Measurements from ENCODE around the gene ATP9A.

DNA sequence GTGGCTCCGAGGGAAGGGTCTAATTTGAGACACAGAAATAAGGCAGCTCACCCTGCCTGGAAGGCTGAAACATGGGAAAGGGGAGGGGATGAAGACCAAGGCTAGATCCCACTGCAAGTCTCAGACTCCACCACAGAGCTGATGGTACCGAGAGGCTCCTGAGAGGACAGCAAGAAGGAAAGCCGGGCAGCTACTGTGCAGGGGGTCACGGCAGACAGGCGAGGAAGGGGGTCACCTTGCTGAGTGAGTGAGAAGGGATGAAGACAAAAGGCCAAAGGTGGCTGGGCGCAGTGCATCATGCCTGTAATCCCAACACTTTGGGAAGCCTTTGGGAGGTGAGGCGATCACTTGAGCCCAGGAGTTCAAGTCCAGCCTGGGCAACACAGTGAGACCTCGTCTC is 100.7 kb downstream of the ATP9A start:
- TF ChIP-seq SPI1 (IDR thresholded peaks at IDR 0.05; ENCODE audit: borderline replicate concordance, insufficient read depth, low read depth, low read length) (no peak), MXI1 (IDR thresholded peaks at IDR 0.05; ENCODE audit: low read depth, low read length) (no peak)
- TF ChIP-seq, protein P1, sequence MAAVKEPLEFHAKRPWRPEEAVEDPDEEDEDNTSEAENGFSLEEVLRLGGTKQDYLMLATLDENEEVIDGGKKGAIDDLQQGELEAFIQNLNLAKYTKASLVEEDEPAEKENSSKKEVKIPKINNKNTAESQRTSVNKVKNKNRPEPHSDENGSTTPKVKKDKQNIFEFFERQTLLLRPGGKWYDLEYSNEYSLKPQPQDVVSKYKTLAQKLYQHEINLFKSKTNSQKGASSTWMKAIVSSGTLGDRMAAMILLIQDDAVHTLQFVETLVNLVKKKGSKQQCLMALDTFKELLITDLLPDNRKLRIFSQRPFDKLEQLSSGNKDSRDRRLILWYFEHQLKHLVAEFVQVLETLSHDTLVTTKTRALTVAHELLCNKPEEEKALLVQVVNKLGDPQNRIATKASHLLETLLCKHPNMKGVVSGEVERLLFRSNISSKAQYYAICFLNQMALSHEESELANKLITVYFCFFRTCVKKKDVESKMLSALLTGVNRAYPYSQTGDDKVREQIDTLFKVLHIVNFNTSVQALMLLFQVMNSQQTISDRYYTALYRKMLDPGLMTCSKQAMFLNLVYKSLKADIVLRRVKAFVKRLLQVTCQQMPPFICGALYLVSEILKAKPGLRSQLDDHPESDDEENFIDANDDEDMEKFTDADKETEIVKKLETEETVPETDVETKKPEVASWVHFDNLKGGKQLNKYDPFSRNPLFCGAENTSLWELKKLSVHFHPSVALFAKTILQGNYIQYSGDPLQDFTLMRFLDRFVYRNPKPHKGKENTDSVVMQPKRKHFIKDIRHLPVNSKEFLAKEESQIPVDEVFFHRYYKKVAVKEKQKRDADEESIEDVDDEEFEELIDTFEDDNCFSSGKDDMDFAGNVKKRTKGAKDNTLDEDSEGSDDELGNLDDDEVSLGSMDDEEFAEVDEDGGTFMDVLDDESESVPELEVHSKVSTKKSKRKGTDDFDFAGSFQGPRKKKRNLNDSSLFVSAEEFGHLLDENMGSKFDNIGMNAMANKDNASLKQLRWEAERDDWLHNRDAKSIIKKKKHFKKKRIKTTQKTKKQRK (IDR thresholded peaks at IDR 0.05; ENCODE audit: low read depth, low read length): no peak
- TF ChIP-seq, protein P2, sequence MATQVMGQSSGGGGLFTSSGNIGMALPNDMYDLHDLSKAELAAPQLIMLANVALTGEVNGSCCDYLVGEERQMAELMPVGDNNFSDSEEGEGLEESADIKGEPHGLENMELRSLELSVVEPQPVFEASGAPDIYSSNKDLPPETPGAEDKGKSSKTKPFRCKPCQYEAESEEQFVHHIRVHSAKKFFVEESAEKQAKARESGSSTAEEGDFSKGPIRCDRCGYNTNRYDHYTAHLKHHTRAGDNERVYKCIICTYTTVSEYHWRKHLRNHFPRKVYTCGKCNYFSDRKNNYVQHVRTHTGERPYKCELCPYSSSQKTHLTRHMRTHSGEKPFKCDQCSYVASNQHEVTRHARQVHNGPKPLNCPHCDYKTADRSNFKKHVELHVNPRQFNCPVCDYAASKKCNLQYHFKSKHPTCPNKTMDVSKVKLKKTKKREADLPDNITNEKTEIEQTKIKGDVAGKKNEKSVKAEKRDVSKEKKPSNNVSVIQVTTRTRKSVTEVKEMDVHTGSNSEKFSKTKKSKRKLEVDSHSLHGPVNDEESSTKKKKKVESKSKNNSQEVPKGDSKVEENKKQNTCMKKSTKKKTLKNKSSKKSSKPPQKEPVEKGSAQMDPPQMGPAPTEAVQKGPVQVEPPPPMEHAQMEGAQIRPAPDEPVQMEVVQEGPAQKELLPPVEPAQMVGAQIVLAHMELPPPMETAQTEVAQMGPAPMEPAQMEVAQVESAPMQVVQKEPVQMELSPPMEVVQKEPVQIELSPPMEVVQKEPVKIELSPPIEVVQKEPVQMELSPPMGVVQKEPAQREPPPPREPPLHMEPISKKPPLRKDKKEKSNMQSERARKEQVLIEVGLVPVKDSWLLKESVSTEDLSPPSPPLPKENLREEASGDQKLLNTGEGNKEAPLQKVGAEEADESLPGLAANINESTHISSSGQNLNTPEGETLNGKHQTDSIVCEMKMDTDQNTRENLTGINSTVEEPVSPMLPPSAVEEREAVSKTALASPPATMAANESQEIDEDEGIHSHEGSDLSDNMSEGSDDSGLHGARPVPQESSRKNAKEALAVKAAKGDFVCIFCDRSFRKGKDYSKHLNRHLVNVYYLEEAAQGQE (IDR thresholded peaks at IDR 0.05; ENCODE audit: low read depth, low read length): no peak

All from GM12878 (cell line).